Stimulated activated CD8-positive, alpha-beta memory T cell treated with anti-CD3 and anti-CD28 coated beads, Interleukin-7, amount 100 ng/mL, for 48 hours (primary cell): ENCODE measurements around the gene EHBP1.

Source experiments
- DNase-seq, 2 donors: peaks; one replicate each; pipeline ENCODE4 v3.0.0-alpha.2; 2020; ENCODE audit warnings: low read depth in 1 of 2; ENCODE audit errors: extremely low read depth in 1 of 2

Gene EHBP1

GRCh38 chr2:63047321-63048279 lies 342.1 kb downstream of the EHBP1 start:
- DNase-seq, result no peak

- DNase-seq, result no peak
Measured at GRCh38 chr2:63048367-63049171, 343.1 kb downstream of the EHBP1 start.

DNA sequence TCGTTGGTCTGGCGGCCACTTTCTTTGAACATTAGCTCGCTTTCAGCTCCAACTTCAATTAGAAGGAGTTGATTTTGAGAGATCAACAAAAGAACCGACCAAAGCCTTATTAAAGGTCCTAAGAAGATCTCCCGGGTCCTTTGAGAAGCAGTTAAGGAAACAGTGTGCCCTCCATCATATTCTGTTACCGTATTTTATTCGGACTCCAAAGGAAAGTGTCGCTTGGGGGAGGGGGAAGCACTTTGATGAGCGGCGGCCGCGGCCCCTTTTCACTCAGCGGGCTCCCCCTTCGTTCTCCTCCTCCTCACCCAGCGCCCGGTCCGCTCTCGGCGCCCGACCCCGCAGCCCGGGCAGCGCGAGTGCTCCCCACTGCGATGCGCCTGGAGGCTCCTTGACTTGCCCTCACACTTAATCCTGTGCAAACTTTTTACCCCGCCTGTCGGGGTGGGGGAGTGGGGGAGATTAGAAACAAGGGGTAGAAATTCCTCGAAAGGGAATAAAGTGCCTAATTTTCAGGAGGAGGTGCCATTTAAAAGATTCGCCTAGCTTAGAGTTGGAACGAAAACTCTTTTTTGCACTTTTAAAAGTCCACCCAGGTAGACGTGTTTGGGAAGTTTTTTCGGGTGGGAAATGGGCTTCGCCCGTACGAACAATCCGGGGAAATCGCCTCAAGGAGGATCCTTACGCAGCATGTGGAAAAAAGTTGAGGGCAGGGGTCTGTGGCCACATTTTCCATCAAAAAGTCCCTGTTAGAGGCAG lies 343.9 kb downstream of the EHBP1 start:
- no peak for DNase-seq

- DNase-seq, result no peak
Measured at GRCh38 chr2:63049970-63050333, 344.4 kb downstream of the EHBP1 start.

DNA sequence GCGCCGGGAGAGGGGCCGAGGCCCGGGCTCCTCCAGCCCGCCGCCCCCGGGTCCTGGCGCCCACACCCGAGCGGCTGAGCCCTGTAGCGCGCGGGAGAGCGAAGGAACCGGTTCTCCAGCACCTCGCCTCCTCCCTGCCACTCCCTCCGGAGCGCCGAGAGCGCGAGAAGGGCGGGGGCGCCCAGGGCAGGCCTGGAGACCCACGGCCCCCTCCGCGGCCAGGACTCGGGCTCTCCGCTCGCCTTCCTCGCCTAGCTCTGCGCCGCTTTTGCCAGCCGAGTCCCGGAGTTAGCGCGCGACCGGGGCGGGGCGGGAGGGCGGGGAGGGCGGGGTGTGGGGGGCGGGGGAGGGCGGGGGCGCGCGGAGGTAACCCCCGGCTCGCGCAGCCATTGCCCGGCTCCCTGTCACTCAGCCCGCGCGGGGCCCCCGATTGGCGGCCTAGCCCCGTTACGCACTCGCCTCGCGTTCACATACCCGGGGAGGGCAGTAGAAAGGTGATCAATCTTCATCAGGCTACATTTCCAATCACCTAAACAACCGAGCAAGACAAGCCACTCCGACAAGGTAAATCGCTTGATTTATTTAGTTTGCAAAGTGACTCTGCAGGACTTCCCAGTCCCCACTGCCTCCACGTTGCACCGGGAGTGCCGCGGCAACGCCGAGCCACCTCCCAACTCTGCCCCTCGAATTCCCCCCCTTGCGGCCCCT lies 345.0 kb downstream of the EHBP1 start, which contains the start of gene OTX1:
OTX1 (plus strand) TSS at position 497 of the 708 bp plus-strand sequence. CDS start 2,161 bp downstream, outside the sequence.
- DNase-seq, result peak; percentile 46 to 57

DNA sequence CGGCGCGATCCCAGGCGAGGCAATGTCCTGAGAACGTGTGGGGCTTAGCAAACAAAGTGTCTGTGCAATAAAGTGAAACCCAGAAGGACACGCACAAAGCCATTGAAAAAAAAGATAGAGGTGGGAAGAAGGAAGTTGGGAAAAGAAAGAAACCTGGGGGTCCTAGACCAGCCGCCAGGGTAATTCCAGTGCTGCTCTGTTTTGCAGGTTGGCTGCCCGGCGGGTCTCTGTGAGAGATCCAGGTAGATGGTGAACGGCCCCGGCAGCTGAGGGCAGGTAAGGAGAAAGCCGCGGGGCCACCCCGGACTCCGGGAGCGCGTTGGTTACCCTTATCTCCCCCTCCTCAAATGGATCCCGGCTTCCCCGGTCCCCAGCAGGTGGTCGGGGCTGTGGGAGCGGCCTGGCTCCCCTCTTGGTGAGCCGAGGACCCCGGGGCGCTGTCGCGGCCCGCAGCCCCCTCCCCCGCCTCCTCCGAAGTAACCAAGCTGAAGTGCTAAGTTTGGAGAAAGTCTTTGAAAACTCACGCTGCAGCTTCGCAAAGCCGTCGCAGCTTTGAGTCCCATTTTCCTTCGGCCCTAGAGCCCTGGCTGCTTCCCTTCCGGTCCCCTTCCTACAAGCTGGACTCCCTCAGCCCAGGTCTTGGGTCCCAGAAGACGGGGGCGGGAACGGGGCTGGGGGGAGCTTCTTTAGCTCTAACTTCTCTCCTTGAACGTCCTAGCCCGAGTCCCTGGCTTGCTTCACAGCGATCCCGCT lies 345.7 kb downstream of the EHBP1 start:
- DNase-seq, result no peak

- DNase-seq, result no peak
Measured at GRCh38 chr2:63051795-63052333, 346.4 kb downstream of the EHBP1 start.

DNA sequence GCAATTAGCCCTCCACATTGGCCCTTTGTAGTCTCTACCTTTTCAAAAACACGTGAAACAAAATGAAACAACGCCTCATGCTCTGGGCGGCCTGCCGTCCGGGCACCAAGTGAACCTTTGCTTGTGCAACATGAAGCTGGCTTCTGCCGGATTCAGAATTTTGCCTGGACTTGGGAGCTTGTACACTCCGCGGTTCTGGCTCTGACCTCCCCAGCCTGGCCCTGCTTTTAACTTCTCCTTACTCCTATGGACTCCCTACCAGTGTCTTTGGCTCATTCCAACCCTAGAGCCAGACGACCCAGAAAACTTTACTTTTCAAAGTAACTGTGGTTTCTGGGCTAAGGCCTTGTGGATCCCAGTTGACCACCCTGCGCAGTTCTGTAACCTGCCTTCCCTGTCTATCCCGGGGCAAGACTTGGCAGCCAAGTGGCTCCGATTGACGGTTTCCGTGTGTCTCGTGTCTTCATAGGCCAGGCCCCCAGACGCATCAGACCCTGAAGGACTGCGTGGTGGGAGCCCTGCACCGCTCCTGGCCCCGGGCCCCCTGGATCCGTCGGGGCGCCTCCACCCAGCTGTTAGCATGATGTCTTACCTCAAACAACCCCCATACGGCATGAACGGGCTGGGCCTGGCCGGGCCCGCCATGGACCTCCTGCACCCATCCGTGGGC lies 347.0 kb downstream of the EHBP1 start:
- DNase-seq, result no peak

DNA sequence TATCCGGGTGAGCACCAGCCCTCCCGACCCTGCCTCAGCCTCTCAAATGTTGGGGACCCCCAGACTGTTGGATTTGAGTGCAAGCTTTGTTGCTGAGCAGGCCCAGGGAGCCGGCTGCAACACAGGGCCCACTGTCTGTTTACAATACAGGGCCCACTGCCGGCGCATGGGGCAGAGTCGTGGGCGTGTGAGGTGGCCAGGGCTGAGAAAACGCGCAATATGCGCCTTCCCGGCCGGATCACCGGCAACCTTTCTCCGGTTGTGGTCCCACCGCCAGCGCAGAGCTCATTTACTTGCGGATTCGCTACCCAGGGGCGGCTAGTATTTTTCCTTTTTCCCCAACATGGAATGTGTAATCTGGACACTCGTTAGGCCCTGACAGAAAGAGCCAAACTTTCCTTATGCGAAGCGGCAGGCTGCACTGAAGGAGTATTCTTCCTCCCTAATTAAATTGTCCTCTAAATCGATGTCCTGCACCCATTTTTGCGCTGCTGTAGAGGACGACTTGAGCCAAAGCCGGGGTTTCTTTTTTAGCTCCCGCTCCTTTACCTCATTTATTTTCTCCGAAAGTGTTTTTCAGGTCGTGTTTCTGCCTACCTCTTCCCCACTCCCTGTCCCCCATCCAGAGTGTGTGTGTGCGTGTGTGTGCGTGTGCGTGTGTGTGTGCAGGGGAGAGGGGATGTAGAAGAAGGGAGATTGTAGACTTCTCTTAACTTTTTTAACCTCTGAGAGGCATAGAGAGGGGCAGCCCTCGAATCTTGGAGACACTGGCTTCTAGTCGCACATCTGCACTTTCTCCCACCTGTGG lies 347.8 kb downstream of the EHBP1 start:
- no peak for DNase-seq

DNA sequence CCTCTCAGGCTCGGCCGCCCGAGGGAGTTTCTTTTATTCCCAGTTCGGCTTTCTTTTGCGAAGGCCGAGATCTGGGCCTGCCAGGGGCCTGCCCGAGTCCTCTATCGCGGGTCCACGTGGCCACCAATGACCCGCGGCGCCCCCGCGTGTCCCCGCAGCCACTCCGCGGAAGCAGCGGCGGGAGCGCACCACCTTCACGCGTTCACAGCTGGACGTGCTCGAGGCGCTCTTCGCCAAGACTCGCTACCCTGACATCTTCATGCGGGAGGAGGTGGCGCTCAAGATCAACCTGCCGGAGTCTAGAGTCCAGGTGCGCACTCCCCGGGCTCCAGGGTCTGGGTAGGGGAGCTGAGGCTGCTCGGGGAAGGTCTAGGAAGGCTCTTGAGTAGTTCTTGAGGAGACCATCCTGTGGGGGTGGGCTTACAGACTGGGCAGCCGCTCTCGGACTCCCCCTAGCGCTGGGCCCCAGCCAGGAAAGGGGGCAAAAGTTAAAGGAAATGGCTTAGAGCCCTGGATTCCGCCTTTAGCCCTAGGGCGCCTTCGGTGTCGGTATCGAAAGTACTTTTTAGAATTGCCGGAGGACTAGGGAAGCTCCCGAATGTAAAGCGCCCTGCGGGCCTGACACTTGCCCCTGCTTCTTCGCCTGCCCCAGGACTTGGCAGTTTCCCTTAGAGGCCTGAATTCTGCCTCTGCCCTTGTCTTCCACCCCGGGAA lies 348.5 kb downstream of the EHBP1 start:
- DNase-seq, result no peak

DNA sequence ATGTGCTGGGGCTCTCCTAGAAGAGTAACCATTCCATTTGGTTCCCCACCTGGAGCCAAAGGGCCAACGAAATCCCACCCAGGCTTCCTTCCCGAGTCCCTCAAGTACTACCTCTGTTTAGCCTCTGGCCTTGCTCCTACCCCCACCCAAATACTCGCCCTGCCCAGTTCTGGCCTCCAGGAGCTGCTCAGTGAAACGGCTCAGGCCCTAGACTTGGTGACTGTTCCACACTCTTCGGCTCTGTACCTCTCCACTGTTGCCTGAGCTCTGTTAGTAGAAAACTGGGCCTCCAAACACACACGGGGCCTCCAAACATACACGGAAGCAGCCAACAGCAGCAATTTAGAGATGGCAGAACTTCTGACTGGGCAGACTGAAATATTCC lies 349.3 kb downstream of the EHBP1 start:
- no peak for DNase-seq

DNA sequence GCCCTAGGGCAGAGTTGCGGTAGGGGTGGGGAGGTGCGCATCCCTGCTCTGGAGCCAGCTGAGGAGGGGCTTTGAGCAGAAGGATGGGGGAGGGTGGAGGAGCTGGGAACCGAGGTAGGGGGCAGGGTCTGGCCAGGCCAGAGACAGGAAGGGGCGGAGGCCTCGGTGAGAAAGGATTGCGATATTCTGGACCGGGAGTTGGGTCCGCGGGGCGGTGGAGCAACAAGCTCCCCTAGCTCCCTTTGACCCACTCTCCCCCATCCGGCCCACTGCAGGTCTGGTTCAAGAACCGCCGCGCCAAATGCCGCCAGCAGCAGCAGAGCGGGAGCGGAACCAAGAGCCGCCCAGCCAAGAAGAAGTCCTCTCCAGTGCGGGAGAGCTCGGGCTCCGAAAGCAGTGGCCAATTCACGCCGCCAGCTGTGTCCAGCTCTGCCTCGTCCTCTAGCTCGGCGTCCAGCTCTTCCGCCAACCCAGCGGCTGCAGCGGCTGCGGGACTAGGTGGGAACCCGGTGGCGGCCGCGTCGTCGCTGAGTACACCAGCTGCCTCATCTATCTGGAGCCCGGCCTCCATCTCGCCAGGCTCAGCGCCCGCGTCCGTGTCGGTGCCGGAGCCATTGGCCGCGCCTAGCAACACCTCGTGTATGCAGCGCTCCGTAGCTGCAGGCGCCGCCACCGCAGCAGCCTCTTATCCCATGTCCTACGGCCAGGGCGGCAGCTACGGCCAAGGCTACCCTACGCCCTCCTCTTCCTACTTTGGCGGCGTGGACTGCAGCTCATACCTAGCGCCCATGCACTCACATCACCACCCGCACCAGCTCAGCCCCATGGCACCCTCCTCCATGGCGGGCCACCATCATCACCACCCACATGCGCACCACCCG lies 350.0 kb downstream of the EHBP1 start:
- no peak for DNase-seq

DNA sequence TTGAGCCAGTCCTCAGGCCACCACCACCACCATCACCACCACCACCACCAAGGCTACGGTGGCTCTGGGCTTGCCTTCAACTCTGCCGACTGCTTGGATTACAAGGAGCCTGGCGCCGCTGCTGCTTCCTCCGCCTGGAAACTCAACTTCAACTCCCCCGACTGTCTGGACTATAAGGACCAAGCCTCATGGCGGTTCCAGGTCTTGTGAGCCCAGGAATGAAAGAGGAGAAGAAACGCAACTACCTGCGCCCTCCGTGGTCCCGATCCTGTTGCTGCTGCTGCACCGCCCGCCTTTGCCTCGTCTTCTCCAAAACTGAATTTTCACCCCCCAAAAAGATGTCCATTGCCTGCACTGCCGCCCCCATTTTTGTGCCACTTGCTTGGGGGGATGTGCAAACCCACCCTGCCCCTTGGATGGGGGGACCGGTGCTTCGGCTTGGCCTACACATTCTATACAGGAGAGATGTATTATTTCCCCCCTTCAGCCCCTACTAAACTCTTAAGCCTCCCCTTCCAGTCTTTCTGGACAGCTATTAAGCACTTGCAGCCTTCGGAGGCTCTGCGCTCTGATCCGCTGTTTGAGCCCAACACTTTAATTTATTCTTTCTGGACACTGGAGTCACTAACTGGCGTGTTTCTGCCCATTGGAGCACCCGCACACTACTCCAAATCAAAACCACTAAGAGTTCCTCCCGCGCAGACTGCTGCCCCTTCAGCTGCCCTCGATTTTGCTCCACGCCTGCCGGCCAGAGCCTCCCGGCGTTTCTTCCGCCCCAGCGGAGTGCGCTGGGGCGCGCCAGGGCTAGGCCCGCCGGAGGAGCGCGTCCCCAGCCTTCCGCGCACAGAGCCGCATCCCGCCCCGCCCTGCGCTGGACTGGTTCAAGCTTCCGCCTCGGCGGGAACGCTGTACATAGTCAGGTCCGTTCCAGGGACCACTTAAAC lies 350.9 kb downstream of the EHBP1 start:
- no peak for DNase-seq

DNA sequence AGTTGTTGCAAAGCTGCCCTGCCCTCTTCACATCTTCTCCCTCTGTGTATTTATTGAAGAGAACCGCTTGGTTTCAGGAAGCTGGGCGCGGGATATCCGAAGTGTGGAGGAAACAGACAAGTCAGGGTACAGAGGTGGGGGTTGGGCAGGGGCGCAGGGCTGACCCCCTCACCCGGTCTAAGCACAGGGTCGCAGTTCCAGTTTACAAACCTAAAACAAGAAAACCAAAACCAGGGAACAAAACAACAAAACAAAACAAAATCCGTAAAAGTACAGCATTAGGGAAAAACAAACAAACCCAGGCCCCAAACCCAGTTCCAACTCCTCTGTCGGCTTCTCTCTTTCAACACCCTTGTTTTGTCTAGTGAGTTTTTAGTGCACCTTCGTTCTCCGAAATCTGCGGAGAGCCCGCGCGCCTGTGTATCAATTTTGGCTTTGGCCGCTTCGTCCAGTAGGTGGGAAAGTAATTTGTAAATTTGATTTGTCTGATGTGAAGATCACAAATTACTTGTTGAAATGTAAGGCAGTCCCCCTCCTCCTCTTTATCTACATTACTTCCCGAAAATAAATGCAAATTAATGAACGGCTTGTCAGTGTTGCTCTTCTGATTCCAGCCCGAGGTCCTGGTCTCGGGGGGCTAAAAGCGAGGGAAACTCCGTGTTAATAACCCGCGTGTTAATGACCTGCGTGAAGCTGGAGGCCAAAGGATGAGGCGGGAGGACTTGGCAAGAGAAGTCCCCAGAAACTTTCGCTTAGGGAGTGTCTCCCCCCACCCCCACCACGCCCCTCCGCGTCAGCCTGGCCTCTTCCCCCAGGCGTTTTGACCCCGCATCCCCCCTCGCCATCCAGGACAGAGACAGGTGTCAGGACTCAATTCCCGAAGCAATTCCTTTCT lies 352.0 kb downstream of the EHBP1 start:
- DNase-seq, result no peak
